Stimulated activated naive CD4-positive, alpha-beta T cell (primary cell): Measurements from ENCODE around the gene PRPF6.

Experiments used
- DNase-seq, 6 experiments: peaks; one replicate each; lab custom pipeline; 2025; lab: John Stamatoyannopoulos, UW

PRPF6 gene

DNA sequence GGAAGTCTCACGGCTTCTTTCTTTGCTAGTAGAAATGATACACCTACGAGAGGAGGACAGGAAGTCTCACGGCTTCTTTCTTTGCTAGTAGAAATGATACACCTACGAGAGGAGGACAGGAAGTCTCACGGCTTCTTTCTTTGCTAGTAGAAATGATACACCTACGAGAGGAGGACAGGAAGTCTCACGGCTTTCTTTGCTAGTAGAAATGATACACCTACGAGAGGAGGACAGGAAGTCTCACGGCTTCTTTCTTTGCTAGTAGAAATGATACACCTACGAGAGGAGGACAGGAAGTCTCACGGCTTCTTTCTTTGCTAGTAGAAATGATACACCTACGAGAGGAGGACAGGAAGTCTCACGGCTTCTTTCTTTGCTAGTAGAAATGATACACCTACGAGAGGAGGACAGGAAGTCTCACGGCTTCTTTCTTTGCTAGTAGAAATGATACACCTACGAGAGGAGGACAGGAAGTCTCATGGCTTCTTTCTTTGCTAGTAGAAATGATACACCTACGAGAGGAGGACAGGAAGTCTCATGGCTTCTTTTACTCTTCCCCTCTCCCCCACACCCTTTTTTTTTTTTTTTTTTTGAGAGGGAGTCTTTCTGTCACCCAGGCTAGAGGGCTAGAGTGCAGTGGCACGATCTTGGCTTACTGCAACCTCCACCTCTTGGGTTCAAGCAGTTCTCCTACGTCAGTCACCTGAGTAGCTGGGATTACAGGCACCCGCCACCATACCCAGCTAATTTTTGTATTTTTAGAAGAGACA is 31.6 kb downstream of the PRPF6 start:
- DNase-seq, result peak in 3 of 6 experiments; percentile 23 to 27 (median 25)

DNA sequence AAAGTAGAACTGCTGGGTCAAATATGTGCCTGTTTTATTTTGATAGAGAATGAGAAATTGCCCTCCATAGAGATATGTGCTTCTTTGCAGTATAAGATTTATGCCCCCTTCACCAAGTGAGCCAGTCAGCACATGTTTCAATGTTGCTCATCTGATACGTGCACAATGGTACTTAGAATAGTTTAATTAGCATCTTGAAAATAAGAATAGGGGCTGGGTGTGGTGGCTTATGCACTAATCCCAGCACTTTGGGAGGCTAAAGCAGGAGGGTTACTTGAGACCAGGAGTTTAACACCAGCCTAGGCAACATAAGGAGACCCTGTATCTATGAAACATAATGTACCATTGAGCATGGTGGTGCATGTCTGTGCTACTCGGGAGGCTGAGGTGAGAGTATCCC is 34.7 kb downstream of the PRPF6 start:
- no peak for DNase-seq

GRCh38 chr20:64021124-64021975 is 40.4 kb downstream of the PRPF6 start:
- DNase-seq, result no peak

GRCh38 chr20:64022671-64023360 is 41.9 kb downstream of the PRPF6 start:
- DNase-seq, result no peak

GRCh38 chr20:64023361-64024140 is 42.6 kb downstream of the PRPF6 start:
- DNase-seq, result no peak

DNA sequence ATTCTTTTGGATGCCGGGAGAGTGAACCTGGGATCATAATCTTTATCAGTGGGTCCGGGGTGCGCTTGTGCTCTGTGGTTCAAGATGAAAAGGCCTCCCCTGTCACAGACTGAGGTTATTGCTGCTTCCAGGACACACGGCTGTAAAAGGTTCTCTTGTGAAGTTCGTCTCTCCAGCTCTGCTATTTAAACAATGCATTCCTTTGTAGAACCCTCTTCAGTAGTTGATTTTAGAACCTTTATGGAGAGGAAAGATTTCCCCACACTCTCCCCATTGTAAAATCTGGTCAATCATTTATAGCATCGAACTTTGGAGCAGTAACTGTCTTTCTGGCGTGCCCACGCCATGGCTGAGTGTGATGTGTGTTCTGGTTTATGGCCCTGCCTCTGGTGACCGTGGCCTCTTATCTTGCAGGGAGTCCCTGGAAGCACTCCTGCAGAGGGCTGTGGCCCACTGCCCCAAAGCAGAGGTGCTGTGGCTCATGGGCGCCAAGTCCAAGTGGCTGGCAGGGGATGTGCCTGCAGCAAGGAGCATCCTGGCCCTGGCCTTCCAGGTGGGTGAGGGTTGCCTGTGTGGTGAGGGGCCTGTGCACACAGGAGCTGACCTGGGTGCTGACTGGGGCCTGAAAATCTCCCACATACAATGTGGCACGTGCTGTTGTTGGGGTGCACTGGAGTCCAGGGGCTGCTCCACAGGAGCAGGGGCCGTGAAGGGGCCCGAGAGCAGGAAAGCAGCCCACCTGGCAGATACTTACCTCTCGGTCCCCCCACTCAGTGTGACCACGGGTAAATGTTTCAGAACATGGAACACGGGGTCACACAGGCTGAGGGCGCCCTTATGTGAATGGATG is 43.4 kb downstream of the PRPF6 start:
- DNase-seq, result no peak

GRCh38 chr20:64025101-64025825 is 44.3 kb downstream of the PRPF6 start:
- DNase-seq, result no peak

GRCh38 chr20:64025826-64026412 is 45.0 kb downstream of the PRPF6 start:
- no peak for DNase-seq

GRCh38 chr20:64027981-64028685 is 47.2 kb downstream of the PRPF6 start:
- DNase-seq, result no peak

GRCh38 chr20:64029293-64030117 is 48.6 kb downstream of the PRPF6 start:
- DNase-seq, result no peak

- no peak for DNase-seq
Measured at GRCh38 chr20:64030371-64031134, 49.6 kb downstream of the PRPF6 start.

GRCh38 chr20:64031822-64032314 is 50.9 kb downstream of the PRPF6 start:
- no peak for DNase-seq

DNA sequence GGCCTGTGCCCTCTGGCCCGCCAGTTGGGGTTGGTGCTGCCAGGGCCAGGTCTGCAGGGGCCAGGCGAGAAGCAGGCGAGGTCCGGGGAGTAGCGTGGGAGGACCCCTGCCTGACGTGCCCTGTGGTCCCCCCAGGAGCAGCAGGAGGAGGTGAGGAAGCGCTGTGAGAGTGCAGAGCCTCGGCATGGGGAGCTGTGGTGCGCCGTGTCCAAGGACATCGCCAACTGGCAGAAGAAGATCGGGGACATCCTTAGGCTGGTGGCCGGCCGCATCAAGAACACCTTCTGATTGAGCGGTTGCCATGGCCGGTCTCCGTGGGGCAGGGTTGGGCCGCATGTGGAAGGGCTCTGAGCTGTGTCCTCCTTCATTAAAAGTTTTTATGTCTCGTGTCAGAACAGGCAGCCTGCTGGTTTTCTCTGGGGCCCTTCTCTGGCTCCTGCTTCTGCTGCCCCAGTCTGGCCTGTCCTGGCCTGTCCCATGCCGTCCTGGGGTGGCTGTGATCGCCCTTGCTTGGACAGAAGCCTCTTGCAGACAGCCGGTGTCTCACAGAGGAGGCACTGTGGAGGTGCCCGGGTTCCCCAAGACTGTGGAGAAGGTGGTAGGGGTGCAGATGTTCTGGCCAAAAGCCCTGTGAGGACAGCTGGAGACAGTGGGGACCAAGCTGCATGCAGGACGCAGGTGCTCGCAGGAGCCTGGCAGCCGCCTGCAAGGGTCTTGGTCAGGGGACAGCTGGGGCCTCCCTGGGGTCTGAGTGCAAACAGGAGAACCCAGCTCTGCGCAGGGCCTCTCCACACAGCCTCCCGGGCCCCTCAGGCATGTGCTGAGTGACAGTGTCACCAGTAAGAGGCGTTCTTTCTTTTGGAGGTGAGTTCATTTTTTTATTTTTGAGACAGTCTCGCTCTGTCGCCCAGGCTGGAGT is 52.0 kb downstream of the PRPF6 start:
- DNase-seq, result no peak

DNA sequence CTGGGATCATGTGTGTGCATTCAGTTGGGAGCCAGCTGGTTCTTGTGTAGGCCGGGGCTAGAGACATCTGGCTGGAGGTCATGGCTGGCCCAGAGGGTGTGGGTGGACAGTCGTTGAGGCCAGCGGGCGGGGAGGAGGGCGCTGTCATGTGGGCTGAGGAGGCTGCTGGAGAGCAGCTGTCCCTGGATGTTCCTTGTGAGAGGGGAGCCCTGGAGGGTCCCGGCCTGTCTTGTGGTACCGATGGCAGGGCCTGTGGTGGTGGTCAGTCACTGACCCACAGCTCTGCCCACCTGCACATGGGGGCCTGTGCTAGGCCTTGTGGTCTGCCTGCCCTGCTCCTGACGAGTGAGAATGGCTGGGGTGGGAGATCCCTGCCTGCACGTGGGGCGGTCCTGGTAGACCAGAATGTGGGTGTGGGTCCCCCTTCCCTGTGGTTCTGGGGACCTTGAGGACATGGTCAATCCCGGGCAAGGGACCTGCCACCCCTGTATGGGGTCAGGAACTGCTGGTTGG is 53.1 kb downstream of the PRPF6 start:
- DNase-seq, result no peak

GRCh38 chr20:64035066-64035932 is 54.4 kb downstream of the PRPF6 start:
- DNase-seq, result peak in 1 of 6 experiments; percentile 31
